VCaP (cell line): ENCODE measurements around the gene GPR152.

Experiments used
- H3K27ac ChIP-seq: fragments of 450-650 bp; 2 replicates; pipeline ENCODE4 v1.5.1; 2017
- TF ChIP-seq, protein P1 (sequence below): fragments of 450-650 bp; conservative IDR thresholded peaks from 2 replicates; pipeline ENCODE4 v1.5.1; 2017; ENCODE audit warnings: mild to moderate bottlenecking, moderate library complexity

The GPR152 gene, protein sequence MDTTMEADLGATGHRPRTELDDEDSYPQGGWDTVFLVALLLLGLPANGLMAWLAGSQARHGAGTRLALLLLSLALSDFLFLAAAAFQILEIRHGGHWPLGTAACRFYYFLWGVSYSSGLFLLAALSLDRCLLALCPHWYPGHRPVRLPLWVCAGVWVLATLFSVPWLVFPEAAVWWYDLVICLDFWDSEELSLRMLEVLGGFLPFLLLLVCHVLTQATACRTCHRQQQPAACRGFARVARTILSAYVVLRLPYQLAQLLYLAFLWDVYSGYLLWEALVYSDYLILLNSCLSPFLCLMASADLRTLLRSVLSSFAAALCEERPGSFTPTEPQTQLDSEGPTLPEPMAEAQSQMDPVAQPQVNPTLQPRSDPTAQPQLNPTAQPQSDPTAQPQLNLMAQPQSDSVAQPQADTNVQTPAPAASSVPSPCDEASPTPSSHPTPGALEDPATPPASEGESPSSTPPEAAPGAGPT

DNA sequence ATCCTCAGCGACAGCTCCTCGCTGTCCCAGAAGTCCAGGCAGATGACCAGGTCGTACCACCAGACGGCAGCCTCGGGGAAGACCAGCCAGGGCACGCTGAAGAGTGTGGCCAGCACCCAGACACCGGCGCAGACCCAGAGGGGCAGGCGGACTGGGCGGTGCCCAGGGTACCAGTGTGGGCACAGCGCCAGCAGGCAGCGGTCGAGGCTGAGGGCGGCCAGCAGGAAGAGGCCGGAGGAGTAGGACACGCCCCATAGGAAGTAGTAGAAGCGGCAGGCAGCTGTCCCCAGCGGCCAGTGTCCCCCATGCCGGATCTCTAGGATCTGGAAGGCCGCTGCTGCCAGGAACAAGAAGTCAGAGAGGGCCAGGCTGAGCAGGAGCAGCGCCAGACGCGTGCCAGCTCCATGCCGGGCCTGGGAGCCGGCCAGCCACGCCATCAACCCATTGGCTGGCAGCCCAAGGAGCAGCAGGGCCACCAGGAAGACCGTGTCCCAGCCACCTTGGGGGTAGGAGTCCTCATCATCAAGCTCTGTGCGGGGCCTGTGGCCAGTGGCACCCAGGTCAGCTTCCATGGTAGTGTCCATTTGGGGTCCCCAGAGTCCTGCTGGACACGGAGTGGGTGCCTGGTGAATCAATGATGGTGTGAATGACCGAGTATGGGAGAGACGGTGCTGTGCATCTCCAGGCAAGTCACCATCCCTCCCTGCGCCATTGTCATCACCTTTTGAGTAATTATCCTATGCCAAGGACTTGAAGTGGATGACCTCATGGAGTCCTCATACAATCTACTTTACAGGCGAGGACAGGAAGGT, at the start of gene GPR152:
GPR152 (minus strand) TSS at position 589 of the 812 bp plus-strand sequence; CDS start at position 584, 5 bp downstream.
- TF ChIP-seq, protein P1, sequence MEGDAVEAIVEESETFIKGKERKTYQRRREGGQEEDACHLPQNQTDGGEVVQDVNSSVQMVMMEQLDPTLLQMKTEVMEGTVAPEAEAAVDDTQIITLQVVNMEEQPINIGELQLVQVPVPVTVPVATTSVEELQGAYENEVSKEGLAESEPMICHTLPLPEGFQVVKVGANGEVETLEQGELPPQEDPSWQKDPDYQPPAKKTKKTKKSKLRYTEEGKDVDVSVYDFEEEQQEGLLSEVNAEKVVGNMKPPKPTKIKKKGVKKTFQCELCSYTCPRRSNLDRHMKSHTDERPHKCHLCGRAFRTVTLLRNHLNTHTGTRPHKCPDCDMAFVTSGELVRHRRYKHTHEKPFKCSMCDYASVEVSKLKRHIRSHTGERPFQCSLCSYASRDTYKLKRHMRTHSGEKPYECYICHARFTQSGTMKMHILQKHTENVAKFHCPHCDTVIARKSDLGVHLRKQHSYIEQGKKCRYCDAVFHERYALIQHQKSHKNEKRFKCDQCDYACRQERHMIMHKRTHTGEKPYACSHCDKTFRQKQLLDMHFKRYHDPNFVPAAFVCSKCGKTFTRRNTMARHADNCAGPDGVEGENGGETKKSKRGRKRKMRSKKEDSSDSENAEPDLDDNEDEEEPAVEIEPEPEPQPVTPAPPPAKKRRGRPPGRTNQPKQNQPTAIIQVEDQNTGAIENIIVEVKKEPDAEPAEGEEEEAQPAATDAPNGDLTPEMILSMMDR, result peak; percentile 32; the same call in 1 of the 2 replicates

GRCh38 chr11:67501854-67502253, 49.3 kb upstream of the GPR152 start:
- H3K27ac ChIP-seq, result no peak overlapping the region
- TF ChIP-seq, protein P1, result no peak

More for the DNA sequence above, at the start of gene GPR152:
- H3K27ac ChIP-seq, result peak within 1 kb of the TSS; percentile 72

GRCh38 chr11:67500831-67501715, 48.5 kb upstream of the GPR152 start:
- TF ChIP-seq, protein P1, result no peak
- H3K27ac ChIP-seq, result no peak overlapping the region

DNA sequence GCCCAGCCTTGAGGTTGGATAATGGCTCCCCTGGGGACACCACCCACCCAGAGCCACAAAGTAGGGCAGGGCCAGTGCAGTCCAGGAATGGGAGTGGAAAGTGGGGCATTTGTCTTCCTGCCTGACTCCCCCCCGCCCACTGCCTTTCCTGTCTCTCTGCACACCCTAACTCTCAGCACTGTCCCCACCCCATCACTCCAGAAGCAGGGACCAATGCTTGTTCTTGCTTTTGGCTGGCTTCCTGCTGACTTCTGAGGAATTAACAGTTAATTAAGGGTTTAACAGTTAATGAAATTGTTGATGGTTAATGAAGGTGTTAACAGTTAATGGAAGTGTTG, 47.9 kb upstream of the GPR152 start:
- H3K27ac ChIP-seq, result no peak overlapping the region
- TF ChIP-seq, protein P1, result no peak

GRCh38 chr11:67499808-67500483, 47.4 kb upstream of the GPR152 start:
- no peak overlapping the region for H3K27ac ChIP-seq
- TF ChIP-seq, protein P1, result no peak

DNA sequence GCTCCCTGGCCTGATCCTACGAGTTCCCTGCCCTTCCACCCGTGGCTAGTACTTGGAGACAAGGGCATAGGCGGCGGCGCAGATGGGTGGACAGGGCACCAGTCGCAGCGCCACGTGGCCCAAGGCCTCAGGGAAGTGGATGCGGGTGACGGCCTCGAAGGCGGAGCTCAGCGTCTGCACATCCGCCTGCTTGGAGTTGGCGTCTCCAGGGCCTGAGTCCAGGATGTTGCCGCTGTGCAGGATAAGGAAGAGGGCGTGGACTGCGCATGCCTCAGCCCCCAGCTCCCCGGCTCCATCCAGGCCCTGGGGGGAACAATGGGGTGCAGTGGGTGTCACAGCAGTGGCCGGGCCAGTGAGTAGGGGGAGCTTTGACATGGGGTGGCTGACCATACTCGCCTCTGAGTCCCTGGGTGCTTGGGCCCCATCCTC, 46.0 kb upstream of the GPR152 start:
- TF ChIP-seq, protein P1, result no peak
- H3K27ac ChIP-seq, result no peak overlapping the region
